GM12878 (cell line): ENCODE measurements around the gene MAST4. TPM values are rescaled to one million over a fixed set of nuclear protein-coding genes. Genes with fewer than 3 reads are reported as not detected.

Experiments used
- ASH2L ChIP-seq: fragments of 300-600, 200-600 bp; sonication (generic); IDR thresholded peaks from 2 replicates; pipeline ENCODE4 v1.6.1; 2017; ENCODE audit warnings: low read depth, mild to moderate bottlenecking, borderline replicate concordance
- ATF7 ChIP-seq: fragments of 450-650 bp; IDR thresholded peaks from 2 replicates; pipeline ENCODE4 v1.6.1; 2016; ENCODE audit warnings: low read depth, mild to moderate bottlenecking
- CBFB ChIP-seq: IDR thresholded peaks from 2 replicates; pipeline ENCODE4 v1.6.1; 2016; ENCODE audit warnings: antibody characterized with exemption, low read depth
- CEBPB ChIP-seq, 2 experiments: fragments of 150-350 bp in 1 of 2; IDR thresholded peaks; 2 replicates each; pipeline ENCODE4 v1.6.1; 2012 to 2014; ENCODE audit warnings: low read depth in 2 of 2, low read length in 2 of 2, borderline replicate concordance in 1 of 2, inconsistent platforms in 1 of 2
- EED ChIP-seq: sonication (generic); IDR thresholded peaks from 2 replicates; pipeline ENCODE4 v1.6.1; 2016; ENCODE audit warnings: antibody characterized with exemption, low read depth
- JUND ChIP-seq: IDR thresholded peaks from 2 replicates; pipeline ENCODE4 v1.6.1; 2012; ENCODE audit warnings: low read depth, mild to moderate bottlenecking, low read length, improper control_type of control experiment, moderate library complexity
- MTA3 ChIP-seq: IDR thresholded peaks from 2 replicates; pipeline ENCODE4 v1.6.1; 2012; ENCODE audit warnings: low read length, inconsistent platforms, borderline replicate concordance
- NFXL1 ChIP-seq: fragments of 450-650 bp; IDR thresholded peaks from 2 replicates; pipeline ENCODE4 v1.6.1; 2017; ENCODE audit warnings: antibody characterized with exemption, mild to moderate bottlenecking, borderline replicate concordance
- NR2C2 ChIP-seq: IDR thresholded peaks from 2 replicates; pipeline ENCODE4 v1.6.1; 2011; ENCODE audit warnings: borderline replicate concordance, low read depth; ENCODE audit not compliant: control insufficient read depth, insufficient read length
- POLR2A ChIP-seq: IDR thresholded peaks from 2 replicates; pipeline ENCODE4 v1.6.1; 2011; ENCODE audit warnings: low read depth, mild to moderate bottlenecking, low read length
- POLR2AphosphoS5 ChIP-seq: IDR thresholded peaks from 2 replicates; pipeline ENCODE4 v1.6.1; 2011; ENCODE audit warnings: mild to moderate bottlenecking, low read length, inconsistent platforms
- RAD51 ChIP-seq: fragments of 450-650 bp; IDR thresholded peaks from 2 replicates; pipeline ENCODE4 v1.6.1; 2016; ENCODE audit warnings: moderate library complexity, mild to moderate bottlenecking, inconsistent platforms
- RCOR1 ChIP-seq: conservative IDR thresholded peaks from 2 replicates; pipeline ENCODE4 v1.6.1; 2012; ENCODE audit warnings: low read depth, low read length, improper control_type of control experiment
- SMARCA5 ChIP-seq: fragments of 450-650 bp; IDR thresholded peaks from 2 replicates; pipeline ENCODE4 v1.6.1; 2017; ENCODE audit warnings: mild to moderate bottlenecking
- SP1 ChIP-seq: IDR thresholded peaks from one replicate; pipeline ENCODE4 v1.6.1; 2011; ENCODE audit warnings: low read depth, low read length
- SPI1 ChIP-seq: IDR thresholded peaks from 2 replicates; pipeline ENCODE4 v1.6.1; 2011; ENCODE audit warnings: low read depth, mild to moderate bottlenecking, low read length, moderate library complexity, borderline replicate concordance; ENCODE audit not compliant: insufficient read depth
- SREBF1 ChIP-seq: IDR thresholded peaks from 2 replicates; pipeline ENCODE4 v1.6.1; 2012; ENCODE audit warnings: mild to moderate bottlenecking, low read length
- ZNF622 ChIP-seq: fragments of 450-650 bp; IDR thresholded peaks from 2 replicates; pipeline ENCODE4 v1.6.1; 2017; ENCODE audit warnings: mild to moderate bottlenecking, inconsistent platforms
- ZZZ3 ChIP-seq: IDR thresholded peaks from 2 replicates; pipeline ENCODE4 v1.6.1; 2011; ENCODE audit warnings: low read depth; ENCODE audit not compliant: control insufficient read depth, insufficient read length
- polyA plus RNA-seq, 11 experiments: library from polyadenylated mRNA; depleted of rRNA in 4 of 11; unstranded in 6 of 11; stranded (reverse) in 5 of 11; fragments of >200 nt; fragmentation: Nextera tagmentation in 4 of 11; fragmentation: Illumina TruSeq in 1 of 11; extraction: Ambion mirVana in 4 of 11; extraction: Trizol in 1 of 11; gene quantifications; 1 replicate in 1 of 11; 2 replicates in 10 of 11; pipeline versions ENCODE4 v1.2.1 to v1.2.3, GENCODE V29; 2011 to 2016; ENCODE audit warnings: inconsistent platforms in 2 of 11, missing spikeins in 2 of 11, low read depth in 1 of 11
- total RNA-seq, 4 experiments: library from RNA; depleted of rRNA in 3 of 4; stranded (reverse); fragments of >200 nt in 3 of 4; fragmentation: Illumina TruSeq in 1 of 4; extraction: Trizol in 1 of 4; gene quantifications; 2 replicates each; pipeline versions ENCODE4 v1.2.1 to v1.2.3, GENCODE V29; 2013 to 2021
- TF ChIP-seq, protein P1 (sequence below): IDR thresholded peaks from 2 replicates; pipeline ENCODE4 v1.6.1; 2012; ENCODE audit warnings: mild to moderate bottlenecking, low read depth, low read length
- TF ChIP-seq, protein P2 (sequence below): IDR thresholded peaks from 2 replicates; pipeline ENCODE4 v1.6.1; 2011; ENCODE audit warnings: borderline replicate concordance, low read depth, mild to moderate bottlenecking, moderate library complexity, low read length; ENCODE audit not compliant: insufficient read depth, poor library complexity, severe bottlenecking
- TF ChIP-seq, protein P3 (sequence below): fragments of 450-650 bp; conservative IDR thresholded peaks from 2 replicates; pipeline ENCODE4 v1.6.1; 2017; ENCODE audit warnings: mild to moderate bottlenecking, moderate library complexity
- TF ChIP-seq, protein P4 (sequence below): fragments of 450-650 bp; IDR thresholded peaks from 2 replicates; pipeline ENCODE4 v1.6.1; 2016; ENCODE audit warnings: mild to moderate bottlenecking

The MAST4 gene
- total and polyA plus RNA-seq, 10 of the 15 experiments (the other 5 are each of a cell fraction or from before 2014, with no cell fraction given): 0.02 to 1.6 (median 0.29) TPM; not detected in 1

DNA sequence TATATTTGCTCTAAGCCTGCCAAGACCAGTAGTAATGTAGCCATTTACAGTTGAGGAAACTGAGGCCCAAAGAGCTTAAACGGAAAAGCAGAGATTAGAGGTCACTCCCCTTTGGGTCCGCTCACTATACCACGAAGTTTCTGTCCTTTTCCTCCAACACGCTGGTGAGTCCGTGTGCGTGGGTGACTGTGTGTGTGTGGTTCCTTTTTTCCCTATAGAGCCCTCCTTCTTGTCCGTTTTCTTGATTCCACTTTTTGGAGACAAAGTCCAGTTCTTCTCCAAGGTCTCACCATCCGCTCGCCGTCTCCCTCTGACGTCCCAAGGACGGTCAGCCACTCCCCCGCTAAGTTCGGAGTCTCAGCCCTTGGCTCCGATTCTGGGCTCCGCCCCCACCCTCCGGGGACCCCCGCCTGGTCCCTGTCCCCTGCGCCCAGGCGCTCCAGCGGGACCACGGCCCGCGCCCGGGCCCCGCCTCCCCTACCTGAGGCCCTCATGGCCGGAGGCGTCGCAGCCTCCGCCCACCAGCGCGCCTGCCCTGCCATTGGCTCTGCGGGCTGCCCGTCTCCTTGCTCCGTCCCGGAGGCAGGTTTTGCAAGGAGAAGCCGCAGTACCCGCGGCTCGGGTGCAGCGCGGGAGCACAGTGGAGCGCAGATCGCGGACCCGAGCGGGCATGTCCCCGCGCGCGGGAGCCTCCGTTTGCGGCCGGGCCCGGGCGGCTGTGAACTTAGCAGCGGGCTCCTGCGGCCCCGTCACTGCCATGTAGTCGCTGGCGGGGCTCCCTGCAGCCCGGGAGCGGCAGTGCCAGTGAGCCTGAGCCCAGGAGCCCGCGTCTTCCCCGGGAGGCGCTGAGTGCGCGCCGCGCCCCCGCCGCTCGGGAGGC is at the start of gene MAST4 (continued):
- TF ChIP-seq, protein P1, sequence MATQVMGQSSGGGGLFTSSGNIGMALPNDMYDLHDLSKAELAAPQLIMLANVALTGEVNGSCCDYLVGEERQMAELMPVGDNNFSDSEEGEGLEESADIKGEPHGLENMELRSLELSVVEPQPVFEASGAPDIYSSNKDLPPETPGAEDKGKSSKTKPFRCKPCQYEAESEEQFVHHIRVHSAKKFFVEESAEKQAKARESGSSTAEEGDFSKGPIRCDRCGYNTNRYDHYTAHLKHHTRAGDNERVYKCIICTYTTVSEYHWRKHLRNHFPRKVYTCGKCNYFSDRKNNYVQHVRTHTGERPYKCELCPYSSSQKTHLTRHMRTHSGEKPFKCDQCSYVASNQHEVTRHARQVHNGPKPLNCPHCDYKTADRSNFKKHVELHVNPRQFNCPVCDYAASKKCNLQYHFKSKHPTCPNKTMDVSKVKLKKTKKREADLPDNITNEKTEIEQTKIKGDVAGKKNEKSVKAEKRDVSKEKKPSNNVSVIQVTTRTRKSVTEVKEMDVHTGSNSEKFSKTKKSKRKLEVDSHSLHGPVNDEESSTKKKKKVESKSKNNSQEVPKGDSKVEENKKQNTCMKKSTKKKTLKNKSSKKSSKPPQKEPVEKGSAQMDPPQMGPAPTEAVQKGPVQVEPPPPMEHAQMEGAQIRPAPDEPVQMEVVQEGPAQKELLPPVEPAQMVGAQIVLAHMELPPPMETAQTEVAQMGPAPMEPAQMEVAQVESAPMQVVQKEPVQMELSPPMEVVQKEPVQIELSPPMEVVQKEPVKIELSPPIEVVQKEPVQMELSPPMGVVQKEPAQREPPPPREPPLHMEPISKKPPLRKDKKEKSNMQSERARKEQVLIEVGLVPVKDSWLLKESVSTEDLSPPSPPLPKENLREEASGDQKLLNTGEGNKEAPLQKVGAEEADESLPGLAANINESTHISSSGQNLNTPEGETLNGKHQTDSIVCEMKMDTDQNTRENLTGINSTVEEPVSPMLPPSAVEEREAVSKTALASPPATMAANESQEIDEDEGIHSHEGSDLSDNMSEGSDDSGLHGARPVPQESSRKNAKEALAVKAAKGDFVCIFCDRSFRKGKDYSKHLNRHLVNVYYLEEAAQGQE: no peak
- TF ChIP-seq SPI1: no peak
- TF ChIP-seq, protein P2, sequence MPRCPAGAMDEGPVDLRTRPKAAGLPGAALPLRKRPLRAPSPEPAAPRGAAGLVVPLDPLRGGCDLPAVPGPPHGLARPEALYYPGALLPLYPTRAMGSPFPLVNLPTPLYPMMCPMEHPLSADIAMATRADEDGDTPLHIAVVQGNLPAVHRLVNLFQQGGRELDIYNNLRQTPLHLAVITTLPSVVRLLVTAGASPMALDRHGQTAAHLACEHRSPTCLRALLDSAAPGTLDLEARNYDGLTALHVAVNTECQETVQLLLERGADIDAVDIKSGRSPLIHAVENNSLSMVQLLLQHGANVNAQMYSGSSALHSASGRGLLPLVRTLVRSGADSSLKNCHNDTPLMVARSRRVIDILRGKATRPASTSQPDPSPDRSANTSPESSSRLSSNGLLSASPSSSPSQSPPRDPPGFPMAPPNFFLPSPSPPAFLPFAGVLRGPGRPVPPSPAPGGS: no peak
- no peak for TF ChIP-seq RAD51
- no peak for TF ChIP-seq POLR2AphosphoS5
- TF ChIP-seq CBFB: no peak
- TF ChIP-seq JUND: no peak
- TF ChIP-seq ZNF622: no peak
- TF ChIP-seq SREBF1: no peak
- no peak for TF ChIP-seq MTA3
- peak; percentile 80 for TF ChIP-seq SP1
- TF ChIP-seq RCOR1: no peak
- TF ChIP-seq, protein P3, sequence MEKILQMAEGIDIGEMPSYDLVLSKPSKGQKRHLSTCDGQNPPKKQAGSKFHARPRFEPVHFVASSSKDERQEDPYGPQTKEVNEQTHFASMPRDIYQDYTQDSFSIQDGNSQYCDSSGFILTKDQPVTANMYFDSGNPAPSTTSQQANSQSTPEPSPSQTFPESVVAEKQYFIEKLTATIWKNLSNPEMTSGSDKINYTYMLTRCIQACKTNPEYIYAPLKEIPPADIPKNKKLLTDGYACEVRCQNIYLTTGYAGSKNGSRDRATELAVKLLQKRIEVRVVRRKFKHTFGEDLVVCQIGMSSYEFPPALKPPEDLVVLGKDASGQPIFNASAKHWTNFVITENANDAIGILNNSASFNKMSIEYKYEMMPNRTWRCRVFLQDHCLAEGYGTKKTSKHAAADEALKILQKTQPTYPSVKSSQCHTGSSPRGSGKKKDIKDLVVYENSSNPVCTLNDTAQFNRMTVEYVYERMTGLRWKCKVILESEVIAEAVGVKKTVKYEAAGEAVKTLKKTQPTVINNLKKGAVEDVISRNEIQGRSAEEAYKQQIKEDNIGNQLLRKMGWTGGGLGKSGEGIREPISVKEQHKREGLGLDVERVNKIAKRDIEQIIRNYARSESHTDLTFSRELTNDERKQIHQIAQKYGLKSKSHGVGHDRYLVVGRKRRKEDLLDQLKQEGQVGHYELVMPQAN: no peak
- no peak for TF ChIP-seq ATF7
- no peak for TF ChIP-seq NFXL1
- TF ChIP-seq, protein P4, sequence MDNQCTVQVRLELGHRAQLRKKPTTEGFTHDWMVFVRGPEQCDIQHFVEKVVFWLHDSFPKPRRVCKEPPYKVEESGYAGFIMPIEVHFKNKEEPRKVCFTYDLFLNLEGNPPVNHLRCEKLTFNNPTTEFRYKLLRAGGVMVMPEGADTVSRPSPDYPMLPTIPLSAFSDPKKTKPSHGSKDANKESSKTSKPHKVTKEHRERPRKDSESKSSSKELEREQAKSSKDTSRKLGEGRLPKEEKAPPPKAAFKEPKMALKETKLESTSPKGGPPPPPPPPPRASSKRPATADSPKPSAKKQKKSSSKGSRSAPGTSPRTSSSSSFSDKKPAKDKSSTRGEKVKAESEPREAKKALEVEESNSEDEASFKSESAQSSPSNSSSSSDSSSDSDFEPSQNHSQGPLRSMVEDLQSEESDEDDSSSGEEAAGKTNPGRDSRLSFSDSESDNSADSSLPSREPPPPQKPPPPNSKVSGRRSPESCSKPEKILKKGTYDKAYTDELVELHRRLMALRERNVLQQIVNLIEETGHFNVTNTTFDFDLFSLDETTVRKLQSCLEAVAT: no peak
- no peak for TF ChIP-seq ASH2L
- TF ChIP-seq SMARCA5: no peak
- TF ChIP-seq ZZZ3: no peak
- TF ChIP-seq POLR2A: peak; percentile 62
- TF ChIP-seq CEBPB (IDR thresholded peaks at IDR 0.05; ENCODE audit: borderline replicate concordance in 1 of 2, low read depth in 2 of 2, low read length in 2 of 2): no peak
- no peak for TF ChIP-seq NR2C2
- TF ChIP-seq EED: no peak
